IMR-90 (cell line): ENCODE results near the gene CHST3.

Experiments used
- BHLHE40 ChIP-seq: fragments of 150-350 bp; IDR thresholded peaks from 2 replicates; pipeline ENCODE4 v1.6.1; 2016; ENCODE audit warnings: mild to moderate bottlenecking, low read depth, low read length
- CEBPB ChIP-seq: IDR thresholded peaks from 2 replicates; pipeline ENCODE4 v1.6.1; 2012; ENCODE audit warnings: low read depth, low read length, improper control_type of control experiment
- CHD1 ChIP-seq: IDR thresholded peaks from 2 replicates; pipeline ENCODE4 v1.6.1; 2012; ENCODE audit warnings: low read depth, low read length, improper control_type of control experiment
- CTCF ChIP-seq: conservative IDR thresholded peaks from 2 replicates; pipeline ENCODE4 v1.5.1; 2012; ENCODE audit warnings: mild to moderate bottlenecking, low read depth, low read length, improper control_type of control experiment
- FOS ChIP-seq: fragments of 150-350 bp; IDR thresholded peaks from 2 replicates; pipeline ENCODE4 v1.6.1; 2016; ENCODE audit warnings: low read depth, low read length
- MAFK ChIP-seq: IDR thresholded peaks from 2 replicates; pipeline ENCODE4 v1.6.1; 2012; ENCODE audit warnings: low read depth, low read length, improper control_type of control experiment
- MXI1 ChIP-seq: IDR thresholded peaks from 2 replicates; pipeline ENCODE4 v1.6.1; 2012; ENCODE audit warnings: low read depth, mild to moderate bottlenecking, low read length, moderate library complexity, borderline replicate concordance
- NFE2L2 ChIP-seq: fragments of 150-350 bp; IDR thresholded peaks from 2 replicates; pipeline ENCODE4 v1.6.1; 2016; ENCODE audit warnings: low read depth, mild to moderate bottlenecking, low read length
- POLR2A ChIP-seq: IDR thresholded peaks from 2 replicates; pipeline ENCODE4 v1.6.1; 2012; ENCODE audit warnings: mild to moderate bottlenecking, low read depth, low read length
- RAD21 ChIP-seq: IDR thresholded peaks from 2 replicates; pipeline ENCODE4 v1.6.1; 2012; ENCODE audit warnings: low read length, improper control_type of control experiment
- RCOR1 ChIP-seq: IDR thresholded peaks from 2 replicates; pipeline ENCODE4 v1.6.1; 2012; ENCODE audit warnings: mild to moderate bottlenecking, low read length, improper control_type of control experiment; ENCODE audit not compliant: insufficient replicate concordance
- RFX5 ChIP-seq: IDR thresholded peaks from 2 replicates; pipeline ENCODE4 v1.8.0; 2012; ENCODE audit warnings: low read depth, mild to moderate bottlenecking, low read length, moderate library complexity
- SMC3 ChIP-seq: fragments of 150-350 bp; IDR thresholded peaks from 2 replicates; pipeline ENCODE4 v1.6.1; 2016; ENCODE audit warnings: low read depth, mild to moderate bottlenecking, antibody characterized with exemption, low read length, moderate library complexity
- USF2 ChIP-seq: fragments of 150-350 bp; IDR thresholded peaks from 2 replicates; pipeline ENCODE4 v1.6.1; 2017; ENCODE audit warnings: mild to moderate bottlenecking, antibody characterized with exemption, low read length, low read depth

- TF ChIP-seq POLR2A (no peak), CTCF (no peak), MXI1 (no peak), RCOR1 (no peak), CEBPB (no peak), USF2 (no peak), RFX5 (no peak), FOS (no peak), RAD21 (no peak), NFE2L2 (no peak), CHD1 (no peak), BHLHE40 (no peak), MAFK (no peak), SMC3 (no peak)
These were observed 41.8 kb downstream of the CHST3 start for GRCh38 chr10:72006026-72006425.
